SH-SY5Y (cell line): Measurements from ENCODE around the gene PIP5K1C.

Source experiments
- GATA2 ChIP-seq: IDR thresholded peaks from 2 replicates; pipeline ENCODE4 v1.6.1; 2011; ENCODE audit warnings: mild to moderate bottlenecking, low read depth, low read length
- GATA3 ChIP-seq: IDR thresholded peaks from 2 replicates; pipeline ENCODE4 v1.6.1; 2011; ENCODE audit warnings: low read depth, mild to moderate bottlenecking, low read length, moderate library complexity

GRCh38 chr19:3679138-3679537 is 21.1 kb downstream of the PIP5K1C start:
- TF ChIP-seq GATA2 (no peak), GATA3 (no peak)
